HG03159 (cell line): ENCODE results near the gene RBP3.

Experiments
- ATAC-seq: cut with Tn5 transposase; IDR thresholded peaks from one replicate; pipeline ENCODE4 v1.9.1; 2021; ENCODE audit warnings: mild to moderate bottlenecking, moderate library complexity; ENCODE audit not compliant: unreplicated experiment

The RBP3 gene

DNA sequence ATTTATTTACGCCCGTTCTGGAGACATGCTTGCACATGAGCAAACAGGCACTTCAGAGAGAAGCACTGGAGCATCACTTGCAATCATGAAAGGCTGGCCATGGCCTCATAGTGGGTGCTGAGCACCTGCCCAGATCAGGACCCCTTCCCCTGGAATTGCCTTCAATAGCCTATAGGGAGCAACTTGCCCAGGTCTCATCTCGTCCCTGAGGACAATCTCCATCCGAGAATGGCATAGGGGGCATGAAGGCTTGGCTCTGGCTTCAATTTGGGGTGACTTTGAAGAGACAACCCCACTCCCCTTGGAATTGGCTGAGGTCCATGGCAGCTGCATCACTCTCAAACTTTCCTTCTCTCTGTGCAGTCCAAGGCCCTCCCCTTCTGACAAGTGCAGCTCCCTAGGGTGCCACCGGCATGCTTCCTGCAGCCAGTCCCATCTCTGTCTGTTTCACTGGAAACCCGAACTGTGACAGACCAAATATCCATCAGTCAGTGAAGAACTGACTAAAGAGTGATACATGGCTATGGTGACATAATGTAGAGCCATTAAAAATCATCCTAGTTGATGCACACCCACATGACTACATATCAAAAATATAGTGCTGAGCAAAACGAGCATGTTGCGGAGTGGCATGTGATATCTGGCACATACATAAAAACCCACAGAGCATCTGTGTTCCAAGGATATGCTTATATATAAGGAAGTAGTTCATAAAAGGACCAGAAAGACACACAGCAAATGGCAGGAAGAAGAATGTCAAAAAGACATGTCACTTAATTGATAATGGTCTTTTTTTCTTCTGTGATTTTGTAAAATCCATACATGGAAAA, 13.5 kb upstream of the RBP3 start:
- ATAC-seq = no peak

DNA sequence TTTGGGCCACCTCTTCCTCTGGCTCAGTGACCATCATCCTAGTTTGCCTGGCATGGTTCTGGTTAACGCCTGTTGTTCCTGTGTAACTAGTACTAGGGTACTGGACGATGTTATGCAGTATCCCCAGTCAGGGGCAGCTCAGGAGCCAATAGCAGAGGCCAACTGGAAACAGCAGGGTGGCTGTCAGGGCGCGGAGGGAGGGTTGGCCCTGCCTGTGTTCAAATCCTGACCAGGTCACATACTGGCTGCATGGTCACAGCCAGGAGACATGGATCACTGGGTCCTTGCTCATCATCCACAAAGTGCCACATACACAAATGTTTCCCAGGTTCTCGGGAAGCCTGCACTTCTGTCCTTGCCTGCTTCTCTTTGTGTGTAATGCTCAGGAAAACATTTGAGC, 12.3 kb upstream of the RBP3 start:
- no peak for ATAC-seq

DNA sequence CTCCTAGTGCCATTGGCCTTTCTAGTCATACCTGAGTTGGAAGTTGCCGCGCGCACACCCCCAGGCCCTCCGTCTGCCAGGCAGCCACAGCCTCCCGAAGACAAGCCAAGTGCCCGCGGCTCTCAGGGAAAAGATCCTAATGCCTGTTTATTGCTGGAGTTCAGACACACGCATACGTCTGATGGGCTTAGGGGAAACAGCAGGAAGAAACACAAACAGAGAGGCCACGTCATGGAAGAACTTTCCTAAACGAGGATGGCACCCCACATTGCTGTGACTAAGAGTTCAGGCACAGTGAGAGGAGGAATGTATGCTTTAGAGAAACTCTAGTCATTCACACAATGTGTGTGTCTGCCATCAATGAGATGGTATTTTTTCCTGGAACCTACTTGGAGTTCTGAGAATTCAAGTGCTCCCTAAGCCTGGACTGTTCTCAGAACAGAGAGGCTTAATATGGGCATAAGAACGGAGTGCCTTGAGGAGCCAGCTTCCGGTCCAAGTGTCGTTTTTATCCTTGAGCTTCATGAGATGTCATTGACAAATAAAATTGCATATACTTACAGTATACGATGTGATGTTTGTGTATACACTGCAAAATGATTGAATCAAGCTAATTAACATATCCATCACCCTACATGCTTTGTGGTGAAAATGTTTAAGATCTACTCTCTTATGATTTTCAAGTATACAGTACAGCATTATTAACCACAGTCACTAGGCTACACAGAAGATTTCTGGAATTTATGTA, 11.6 kb upstream of the RBP3 start:
- ATAC-seq = no peak

DNA sequence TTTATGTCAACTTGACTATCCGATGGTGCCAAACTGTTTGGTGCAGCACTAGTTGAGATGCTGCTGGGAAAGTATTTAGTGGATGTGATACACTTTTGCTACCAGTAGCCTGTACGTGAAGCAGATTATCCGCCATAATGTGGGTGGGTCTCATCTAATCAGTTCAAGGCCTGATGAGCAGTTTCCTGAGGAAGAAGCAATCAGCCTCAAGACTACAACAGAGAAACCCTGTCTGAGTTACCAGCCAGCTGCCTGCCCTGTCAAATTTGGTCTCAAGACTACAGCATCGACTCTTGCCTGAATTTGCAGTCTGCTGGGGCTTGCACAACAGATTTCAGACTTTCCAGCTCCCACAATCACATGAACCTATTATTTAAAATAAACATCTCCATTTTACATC, 10.9 kb upstream of the RBP3 start:
- no peak for ATAC-seq

DNA sequence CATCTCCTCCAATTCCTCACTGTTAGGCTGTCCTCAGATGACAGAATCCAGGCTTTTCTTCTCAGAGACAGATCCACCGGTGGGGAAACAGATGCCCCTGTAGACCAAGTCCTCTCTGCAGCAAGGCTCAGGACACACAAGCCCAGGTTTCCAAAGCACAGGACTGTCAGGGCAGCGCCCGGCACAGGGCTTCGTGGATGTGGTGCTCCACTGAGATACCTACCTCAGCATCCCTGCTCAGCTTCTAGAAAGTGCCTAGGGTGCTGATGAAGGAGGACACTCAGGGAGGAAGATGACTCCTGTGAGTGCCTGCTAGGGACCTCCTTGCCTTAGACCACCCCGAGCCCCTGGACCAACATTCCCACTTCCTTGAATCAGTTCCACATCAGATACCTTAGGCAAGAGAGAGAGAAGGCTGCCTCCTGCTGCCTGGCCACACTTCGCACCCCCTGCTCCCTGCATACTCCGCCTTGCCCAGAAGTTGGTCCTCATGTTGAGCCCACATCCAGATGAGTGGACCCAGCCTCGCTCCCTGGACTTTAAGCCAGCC, 8.9 kb upstream of the RBP3 start:
- no peak for ATAC-seq

DNA sequence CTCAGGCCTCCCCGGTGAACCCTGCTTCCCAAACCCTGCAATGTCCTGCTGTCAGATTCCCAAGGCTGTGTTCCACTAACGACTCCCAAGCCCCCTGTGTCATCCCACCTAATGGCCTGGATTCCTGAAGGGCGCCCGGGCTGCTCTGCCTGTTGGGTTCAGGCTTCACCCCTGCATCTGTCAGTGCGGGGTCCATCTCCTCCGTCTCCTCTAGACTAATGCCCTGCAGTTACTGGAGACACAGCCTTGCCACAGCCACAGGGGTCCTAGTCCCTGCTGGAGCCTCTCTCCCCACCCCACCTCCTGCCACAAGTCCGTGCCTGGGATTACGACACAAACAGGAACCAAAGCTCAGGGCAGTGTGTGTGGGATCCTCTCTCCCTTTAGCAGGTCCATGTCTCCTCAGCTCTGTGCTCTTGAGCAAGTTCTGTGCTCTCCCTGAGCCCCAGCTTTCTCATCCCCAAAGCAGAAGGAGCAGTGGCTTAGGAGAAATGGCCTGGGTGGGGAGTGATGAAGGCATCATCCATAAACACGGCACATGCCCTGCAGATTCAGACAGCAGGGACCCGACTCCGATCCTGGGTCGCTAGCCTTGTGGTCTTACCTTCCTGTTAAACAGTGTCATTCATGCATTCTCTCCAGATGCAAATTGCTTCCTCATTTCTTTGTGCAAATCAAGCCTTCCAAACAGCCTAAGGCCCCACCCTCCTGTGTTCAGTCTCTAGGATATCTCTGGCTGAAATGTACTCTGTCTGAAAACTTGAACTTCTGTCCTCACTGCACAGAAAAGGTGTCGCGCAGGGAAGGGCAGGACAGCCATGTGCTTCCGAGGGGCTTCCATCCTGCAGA, 8.2 kb upstream of the RBP3 start:
- no peak for ATAC-seq

DNA sequence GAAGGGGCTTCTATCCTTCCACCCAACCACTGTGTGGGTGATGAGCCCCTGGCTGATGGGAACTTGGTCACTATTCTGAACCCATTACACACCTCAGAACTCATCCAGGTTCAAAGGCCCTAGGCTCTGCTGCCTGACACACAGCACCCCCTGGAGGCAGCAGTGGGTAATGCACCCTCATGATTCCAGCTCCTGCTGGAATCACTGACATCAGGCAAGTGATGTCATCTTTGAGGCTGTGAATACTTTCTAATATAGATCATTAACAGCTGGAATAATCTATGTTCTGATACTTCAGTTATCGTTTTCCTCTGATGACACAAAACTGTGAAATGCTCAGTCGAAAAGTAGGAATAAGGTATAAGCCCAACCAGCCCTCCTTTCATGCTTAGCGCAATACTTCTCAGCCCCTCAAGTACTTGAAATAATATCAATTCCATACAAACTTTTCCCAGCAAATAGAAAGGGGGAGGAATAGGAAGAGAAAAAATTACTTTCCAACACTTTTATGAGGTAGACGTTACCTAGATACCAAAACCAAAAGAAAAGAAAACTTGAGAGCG, 7.5 kb upstream of the RBP3 start:
- no peak for ATAC-seq

DNA sequence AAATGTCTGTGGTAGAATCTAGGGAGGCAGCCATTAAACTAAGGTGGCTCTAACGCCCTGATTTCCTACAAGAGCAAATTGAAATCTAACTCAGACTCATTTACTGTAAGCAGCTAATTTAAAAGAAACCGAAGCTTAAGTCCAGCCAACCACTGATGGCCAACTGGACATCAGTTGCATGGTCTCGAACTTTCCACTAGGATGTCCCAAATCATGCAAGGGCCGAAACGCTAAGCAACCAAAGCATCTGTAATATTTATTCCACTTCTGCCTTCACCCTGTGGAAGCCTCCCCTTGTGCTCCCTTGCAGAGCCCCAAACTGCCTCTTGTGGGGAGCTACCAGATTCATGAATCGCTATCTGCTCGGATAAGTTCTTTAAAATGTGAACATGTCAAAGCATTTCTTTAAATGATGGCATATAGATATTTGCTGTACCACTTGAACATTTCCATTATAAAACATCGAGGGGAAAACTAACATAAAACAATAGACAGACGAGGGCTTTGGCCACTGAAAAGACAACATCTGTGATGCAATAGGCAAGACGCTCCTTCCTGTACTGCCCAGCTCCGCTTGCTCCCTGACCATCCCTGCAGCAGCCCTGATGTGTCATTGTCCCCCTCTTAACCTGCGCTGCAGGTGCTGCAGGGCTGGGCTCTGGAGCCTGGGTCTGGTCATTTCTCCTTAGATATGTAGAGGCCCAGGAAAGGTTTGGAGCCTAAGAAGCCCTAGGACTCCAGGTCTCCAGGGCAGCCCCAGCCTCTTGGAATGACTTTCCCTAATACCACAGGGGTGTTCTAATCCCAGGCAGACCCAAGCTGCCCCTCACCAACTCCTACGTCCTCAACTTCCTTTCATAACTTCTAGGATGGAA, 2.9 kb upstream of the RBP3 start:
- ATAC-seq = no peak

DNA sequence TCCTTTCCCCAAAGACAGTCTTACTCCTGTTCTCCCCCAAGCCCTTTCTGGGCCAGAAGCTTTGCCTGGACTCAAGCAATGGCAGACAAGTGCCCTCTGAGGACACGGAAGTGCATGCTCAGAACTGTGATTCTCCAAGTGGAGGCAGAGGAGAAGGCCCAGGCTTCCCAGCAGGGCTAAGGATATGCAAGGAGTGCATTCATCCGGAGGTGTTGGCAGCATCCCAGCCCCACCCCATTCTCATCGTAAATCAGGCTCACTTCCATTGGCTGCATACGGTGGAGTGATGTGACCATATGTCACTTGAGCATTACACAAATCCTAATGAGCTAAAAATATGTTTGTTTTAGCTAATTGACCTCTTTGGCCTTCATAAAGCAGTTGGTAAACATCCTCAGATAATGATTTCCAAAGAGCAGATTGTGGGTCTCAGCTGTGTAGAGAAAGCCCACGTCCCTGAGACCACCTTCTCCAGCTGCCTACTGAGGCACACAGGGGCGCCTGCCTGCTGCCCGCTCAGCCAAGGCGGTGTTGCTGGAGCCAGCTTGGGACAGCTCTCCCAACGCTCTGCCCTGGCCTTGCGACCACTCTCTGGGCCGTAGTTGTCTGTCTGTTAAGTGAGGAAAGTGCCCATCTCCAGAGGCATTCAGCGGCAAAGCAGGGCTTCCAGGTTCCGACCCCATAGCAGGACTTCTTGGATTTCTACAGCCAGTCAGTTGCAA, 1.4 kb upstream of the RBP3 start:
- no peak for ATAC-seq

DNA sequence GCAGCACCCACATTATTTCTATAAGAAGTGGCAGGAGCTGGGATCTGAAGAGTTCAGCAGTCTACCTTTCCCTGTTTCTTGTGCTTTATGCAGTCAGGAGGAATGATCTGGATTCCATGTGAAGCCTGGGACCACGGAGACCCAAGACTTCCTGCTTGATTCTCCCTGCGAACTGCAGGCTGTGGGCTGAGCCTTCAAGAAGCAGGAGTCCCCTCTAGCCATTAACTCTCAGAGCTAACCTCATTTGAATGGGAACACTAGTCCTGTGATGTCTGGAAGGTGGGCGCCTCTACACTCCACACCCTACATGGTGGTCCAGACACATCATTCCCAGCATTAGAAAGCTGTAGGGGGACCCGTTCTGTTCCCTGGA, 874 bp upstream of the RBP3 start:
- ATAC-seq = no peak

DNA sequence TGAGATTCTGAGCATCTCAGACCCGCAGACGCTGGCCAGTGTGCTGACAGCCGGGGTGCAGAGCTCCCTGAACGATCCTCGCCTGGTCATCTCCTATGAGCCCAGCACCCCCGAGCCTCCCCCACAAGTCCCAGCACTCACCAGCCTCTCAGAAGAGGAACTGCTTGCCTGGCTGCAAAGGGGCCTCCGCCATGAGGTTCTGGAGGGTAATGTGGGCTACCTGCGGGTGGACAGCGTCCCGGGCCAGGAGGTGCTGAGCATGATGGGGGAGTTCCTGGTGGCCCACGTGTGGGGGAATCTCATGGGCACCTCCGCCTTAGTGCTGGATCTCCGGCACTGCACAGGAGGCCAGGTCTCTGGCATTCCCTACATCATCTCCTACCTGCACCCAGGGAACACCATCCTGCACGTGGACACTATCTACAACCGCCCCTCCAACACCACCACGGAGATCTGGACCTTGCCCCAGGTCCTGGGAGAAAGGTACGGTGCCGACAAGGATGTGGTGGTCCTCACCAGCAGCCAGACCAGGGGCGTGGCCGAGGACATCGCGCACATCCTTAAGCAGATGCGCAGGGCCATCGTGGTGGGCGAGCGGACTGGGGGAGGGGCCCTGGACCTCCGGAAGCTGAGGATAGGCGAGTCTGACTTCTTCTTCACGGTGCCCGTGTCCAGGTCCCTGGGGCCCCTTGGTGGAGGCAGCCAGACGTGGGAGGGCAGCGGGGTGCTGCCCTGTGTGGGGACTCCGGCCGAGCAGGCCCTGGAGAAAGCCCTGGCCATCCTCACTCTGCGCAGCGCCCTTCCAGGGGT, 703 bp downstream of the RBP3 start:
- no peak for ATAC-seq

DNA sequence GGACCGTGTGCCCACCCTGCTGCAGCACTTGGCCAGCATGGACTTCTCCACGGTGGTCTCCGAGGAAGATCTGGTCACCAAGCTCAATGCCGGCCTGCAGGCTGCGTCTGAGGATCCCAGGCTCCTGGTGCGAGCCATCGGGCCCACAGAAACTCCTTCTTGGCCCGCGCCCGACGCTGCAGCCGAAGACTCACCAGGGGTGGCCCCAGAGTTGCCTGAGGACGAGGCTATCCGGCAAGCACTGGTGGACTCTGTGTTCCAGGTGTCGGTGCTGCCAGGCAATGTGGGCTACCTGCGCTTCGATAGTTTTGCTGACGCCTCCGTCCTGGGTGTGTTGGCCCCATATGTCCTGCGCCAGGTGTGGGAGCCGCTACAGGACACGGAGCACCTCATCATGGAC, 1.4 kb downstream of the RBP3 start:
- ATAC-seq = no peak

DNA sequence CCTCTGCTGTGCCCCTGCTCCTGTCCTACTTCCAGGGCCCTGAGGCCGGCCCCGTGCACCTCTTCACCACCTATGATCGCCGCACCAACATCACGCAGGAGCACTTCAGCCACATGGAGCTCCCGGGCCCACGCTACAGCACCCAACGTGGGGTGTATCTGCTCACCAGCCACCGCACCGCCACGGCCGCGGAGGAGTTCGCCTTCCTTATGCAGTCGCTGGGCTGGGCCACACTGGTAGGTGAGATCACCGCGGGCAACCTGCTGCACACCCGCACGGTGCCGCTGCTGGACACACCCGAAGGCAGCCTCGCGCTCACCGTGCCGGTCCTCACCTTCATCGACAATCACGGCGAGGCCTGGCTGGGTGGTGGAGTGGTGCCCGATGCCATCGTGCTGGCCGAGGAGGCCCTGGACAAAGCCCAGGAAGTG, 1.8 kb downstream of the RBP3 start:
- ATAC-seq = no peak

DNA sequence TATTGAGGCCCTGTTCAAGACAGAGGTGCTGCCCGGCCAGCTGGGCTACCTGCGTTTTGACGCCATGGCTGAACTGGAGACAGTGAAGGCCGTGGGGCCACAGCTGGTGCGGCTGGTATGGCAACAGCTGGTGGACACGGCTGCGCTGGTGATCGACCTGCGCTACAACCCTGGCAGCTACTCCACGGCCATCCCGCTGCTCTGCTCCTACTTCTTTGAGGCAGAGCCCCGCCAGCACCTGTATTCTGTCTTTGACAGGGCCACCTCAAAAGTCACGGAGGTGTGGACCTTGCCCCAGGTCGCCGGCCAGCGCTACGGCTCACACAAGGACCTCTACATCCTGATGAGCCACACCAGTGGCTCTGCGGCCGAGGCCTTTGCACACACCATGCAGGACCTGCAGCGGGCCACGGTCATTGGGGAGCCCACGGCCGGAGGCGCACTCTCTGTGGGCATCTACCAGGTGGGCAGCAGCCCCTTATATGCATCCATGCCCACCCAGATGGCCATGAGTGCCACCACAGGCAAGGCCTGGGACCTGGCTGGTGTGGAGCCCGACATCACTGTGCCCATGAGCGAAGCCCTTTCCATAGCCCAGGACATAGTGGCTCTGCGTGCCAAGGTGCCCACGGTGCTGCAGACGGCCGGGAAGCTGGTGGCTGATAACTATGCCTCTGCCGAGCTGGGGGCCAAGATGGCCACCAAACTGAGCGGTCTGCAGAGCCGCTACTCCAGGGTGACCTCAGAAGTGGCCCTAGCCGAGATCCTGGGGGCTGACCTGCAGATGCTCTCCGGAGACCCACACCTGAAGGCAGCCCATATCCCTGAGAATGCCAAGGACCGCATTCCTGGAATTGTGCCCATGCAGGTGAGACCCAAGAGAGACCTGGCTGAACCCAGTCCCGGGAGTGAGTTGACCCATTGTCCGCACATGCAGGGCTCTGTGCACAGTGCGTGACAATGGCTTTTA, 2.8 kb downstream of the RBP3 start:
- ATAC-seq = no peak

DNA sequence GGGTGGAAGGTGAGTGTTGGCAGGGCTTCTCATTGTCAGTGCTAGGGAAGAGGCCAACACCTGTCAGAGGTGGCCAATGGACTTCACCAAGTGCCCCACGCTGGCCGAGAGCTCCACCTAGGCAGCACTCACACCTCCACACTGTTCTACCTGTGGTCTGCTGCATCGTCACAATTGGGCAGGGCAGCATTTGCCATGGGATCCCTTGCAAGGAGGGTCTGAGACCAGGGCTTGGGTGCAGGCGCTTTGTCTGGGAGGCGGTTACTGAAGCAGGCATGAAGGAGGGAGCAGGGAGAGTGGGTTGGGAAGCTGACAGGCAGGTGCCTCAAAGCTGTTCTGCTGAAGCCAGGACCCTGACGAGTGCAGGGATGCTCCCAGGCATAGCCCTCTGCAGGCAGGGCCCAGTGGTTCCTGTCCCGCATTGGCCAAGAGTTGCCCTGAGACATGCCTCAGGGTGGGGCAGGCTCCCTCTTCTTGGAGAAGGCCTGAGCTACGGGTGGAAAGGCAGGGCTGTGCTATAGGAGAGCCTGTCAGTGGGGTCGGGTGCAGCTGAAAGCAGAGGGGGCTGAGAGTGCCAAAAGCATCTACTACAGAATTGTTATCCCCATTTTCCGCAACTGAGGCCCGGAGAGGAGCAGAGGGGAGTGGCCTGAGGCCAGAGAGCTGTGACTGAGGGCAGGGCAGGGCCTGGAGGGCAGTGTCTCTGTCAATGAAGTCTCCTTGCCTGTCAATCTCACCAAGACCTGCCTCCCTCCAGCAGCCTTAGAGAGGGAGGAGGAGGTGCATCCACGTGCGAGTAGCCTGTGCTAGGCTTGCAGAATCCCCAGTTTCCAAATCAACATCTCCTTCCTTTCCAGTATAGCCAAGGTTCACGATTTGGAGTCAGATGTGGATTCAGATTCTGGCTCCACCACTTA, 4.0 kb downstream of the RBP3 start:
- no peak for ATAC-seq

DNA sequence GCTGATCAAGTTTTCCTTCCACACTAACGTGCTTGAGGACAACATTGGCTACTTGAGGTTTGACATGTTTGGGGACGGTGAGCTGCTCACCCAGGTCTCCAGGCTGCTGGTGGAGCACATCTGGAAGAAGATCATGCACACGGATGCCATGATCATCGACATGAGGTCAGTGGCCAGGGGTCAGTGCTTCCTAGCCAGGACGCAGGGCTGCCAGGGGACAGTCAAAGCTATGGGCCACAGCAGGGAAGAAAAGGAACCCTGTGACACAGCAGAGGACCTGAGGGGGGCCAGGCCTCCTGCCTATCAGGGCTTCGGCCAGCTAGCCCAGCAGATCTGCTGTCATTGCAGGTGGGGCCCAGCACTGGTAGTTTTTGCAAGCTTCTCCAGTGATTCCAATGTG, 5.2 kb downstream of the RBP3 start:
- ATAC-seq = no peak
